ENCODE results near the gene AMPD2. TPM values are rescaled to one million over a fixed set of nuclear protein-coding genes. Genes with fewer than 3 reads are reported as not detected.
"Not testable (repeated sequence)": the region's sequence is repeated elsewhere in the genome, so short reads cannot be mapped to it uniquely, and the experiment has no call there.

AMPD2 gene
- total RNA-seq, 2 donors from 2014 or later: 169 to 202 TPM

DNA sequence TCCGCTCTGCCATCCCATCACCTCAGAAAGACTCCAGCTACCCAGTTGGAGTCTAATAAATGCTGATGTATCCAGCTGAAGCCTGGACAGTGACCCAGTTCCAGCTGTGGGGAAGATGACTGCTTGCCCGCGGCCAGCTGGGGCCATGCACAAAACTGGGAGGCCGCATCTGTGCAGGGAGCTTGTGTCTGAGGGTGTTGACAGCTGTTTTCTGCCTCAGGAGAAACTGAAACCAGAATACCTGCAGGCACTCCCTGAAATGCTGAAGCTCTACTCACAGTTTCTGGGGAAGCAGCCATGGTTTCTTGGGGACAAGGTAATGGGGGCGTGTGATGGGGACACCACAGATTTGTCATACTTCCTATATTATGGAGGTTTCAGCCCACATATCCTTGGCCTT, 51.4 kb downstream of the AMPD2 start:
- Histone ChIP-seq H3K27ac (no peak overlapping the region), H3K27me3 (replicated peaks; ENCODE audit: insufficient read depth) (no peaks in the 10 kb centered on the region), H3K4me1 (ENCODE audit: control insufficient read depth in 1 of 2, low read depth in 2 of 2) (peaks cover 6 to 11% of the 10 kb centered on the region in 2 donors), H3K4me3 (no peak overlapping the region), H3K36me3 (peaks cover 5% of the 10 kb centered on the region), H3K9me3 (no peaks in the 10 kb centered on the region)
- ATAC-seq (ENCODE audit: insufficient number of reproducible peaks, low FRiP score, low read depth) (no peak), DNase-seq (ENCODE audit: low spot score) (no peak)
- TF ChIP-seq, protein P1, sequence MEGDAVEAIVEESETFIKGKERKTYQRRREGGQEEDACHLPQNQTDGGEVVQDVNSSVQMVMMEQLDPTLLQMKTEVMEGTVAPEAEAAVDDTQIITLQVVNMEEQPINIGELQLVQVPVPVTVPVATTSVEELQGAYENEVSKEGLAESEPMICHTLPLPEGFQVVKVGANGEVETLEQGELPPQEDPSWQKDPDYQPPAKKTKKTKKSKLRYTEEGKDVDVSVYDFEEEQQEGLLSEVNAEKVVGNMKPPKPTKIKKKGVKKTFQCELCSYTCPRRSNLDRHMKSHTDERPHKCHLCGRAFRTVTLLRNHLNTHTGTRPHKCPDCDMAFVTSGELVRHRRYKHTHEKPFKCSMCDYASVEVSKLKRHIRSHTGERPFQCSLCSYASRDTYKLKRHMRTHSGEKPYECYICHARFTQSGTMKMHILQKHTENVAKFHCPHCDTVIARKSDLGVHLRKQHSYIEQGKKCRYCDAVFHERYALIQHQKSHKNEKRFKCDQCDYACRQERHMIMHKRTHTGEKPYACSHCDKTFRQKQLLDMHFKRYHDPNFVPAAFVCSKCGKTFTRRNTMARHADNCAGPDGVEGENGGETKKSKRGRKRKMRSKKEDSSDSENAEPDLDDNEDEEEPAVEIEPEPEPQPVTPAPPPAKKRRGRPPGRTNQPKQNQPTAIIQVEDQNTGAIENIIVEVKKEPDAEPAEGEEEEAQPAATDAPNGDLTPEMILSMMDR (IDR thresholded peaks at IDR 0.05): no peak

DNA sequence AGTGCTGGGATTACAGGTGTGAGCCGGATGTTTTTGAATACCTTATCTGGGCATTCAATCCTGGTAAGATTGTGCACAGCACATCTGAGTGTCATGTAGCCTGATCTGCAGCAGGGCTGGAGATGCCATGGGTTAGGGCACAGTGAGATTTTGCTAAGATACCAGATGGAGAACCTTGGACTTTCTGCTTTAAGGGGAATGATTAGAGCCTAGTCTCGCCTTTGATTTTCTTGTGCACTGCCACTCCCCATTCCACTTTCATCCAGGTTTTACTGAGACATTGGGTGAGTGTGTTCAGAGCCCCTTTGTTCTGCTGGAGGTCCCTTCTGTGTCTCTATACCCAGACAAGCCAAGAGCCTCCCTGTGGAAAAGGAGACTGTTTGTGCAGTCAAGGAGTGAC, 54.2 kb downstream of the AMPD2 start:
- not testable (repeated sequence) for DNase-seq (ENCODE audit: low spot score); H3K9me3 ChIP-seq; H3K4me3 ChIP-seq; H3K36me3 ChIP-seq; H3K27me3 ChIP-seq (replicated peaks; ENCODE audit: insufficient read depth); H3K27ac ChIP-seq; ATAC-seq (ENCODE audit: insufficient number of reproducible peaks, low FRiP score, low read depth); H3K4me1 ChIP-seq (ENCODE audit: control insufficient read depth in 1 of 2, low read depth in 2 of 2)

DNA sequence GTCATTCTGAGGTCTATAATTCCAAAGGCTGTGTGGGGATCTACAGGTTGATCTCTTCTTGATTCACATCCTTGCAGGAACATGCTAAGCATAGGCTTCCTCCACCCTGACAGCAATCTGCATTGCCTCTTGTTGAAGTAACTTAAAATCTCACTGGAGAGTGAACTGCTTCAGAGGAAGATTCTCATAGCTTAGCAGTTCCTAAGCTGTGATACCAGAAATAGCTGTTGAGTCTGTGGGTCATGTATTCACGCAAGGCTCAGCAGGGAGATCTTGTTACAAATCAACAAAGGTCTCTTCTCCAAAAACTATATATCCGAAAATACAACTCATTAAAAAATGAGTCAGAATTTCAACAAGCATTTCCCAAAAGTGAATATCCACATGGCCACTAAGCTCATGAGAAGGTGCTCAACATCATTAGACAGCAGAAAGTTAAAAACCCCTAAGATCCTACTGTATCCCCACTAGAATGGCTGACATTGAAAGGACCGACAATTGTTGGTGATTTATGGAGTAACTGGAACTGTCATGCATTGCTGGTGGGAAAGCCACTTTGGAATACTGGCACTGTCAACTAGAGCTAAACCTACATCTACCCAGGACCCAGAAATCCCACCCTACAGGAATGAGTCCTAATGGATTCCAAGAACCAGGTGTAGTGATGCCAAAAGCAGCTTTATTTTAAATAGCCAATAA, 57.2 kb downstream of the AMPD2 start:
- H3K4me3 ChIP-seq; DNase-seq (ENCODE audit: low spot score); H3K27me3 ChIP-seq (replicated peaks; ENCODE audit: insufficient read depth); H3K27ac ChIP-seq; H3K9me3 ChIP-seq; ATAC-seq (ENCODE audit: insufficient number of reproducible peaks, low FRiP score, low read depth); H3K4me1 ChIP-seq (ENCODE audit: control insufficient read depth in 1 of 2, low read depth in 2 of 2); H3K36me3 ChIP-seq: not testable (repeated sequence)

DNA sequence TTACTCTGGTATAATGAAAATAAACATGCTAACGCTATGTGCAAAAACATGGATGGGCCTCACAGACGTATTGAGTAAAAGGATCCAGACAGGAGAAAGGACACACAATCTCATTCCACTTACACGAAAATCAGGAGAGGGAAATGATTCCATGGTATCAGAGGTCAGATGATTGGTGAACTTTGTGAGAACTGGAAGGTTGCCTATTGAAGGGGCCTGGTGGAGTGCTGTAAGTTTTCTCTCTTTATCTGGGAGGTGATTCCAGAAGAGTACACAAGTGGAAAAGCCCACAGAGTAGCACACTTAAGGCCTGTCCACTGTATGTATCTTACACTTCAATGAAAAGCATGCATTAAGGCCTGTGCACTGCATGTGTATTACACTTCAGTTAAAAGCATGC, 57.8 kb downstream of the AMPD2 start:
- no peaks in the 10 kb centered on the region for H3K27me3 ChIP-seq (replicated peaks; ENCODE audit: insufficient read depth)

DNA sequence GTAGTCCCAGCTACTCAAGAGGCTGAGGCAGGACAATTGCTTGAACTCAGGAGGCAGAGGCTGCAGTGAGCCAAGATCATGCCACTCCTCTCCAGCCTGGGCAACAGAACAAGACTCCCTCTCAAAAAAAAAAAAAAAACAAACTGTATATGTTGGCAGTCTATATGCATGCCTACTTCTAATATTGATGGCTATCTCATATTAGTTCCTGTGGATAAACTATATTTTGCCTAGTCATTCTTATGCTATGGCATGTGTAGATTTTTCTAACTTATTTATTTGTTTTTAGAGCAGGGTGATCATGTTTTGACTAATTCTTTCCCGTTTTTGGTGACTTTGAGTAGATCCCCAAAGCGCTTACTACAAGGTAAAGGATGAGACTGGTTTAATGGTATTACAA, 59.0 kb downstream of the AMPD2 start:
- DNase-seq (ENCODE audit: low spot score); H3K4me1 ChIP-seq (ENCODE audit: control insufficient read depth in 1 of 2, low read depth in 2 of 2); H3K27me3 ChIP-seq (replicated peaks; ENCODE audit: insufficient read depth); ATAC-seq (ENCODE audit: insufficient number of reproducible peaks, low FRiP score, low read depth); H3K36me3 ChIP-seq; H3K4me3 ChIP-seq; H3K9me3 ChIP-seq; H3K27ac ChIP-seq: not testable (repeated sequence)

More for the DNA sequence above, 57.8 kb downstream of the AMPD2 start:
- no peaks in the 10 kb centered on the region for H3K9me3 ChIP-seq
- DNase-seq (ENCODE audit: low spot score): no peak
- no peak for ATAC-seq (ENCODE audit: insufficient number of reproducible peaks, low FRiP score, low read depth)
- TF ChIP-seq, protein P1 (IDR thresholded peaks at IDR 0.05): no peak
- no peak overlapping the region for H3K27ac ChIP-seq
- no peak overlapping the region for H3K4me3 ChIP-seq
- H3K4me1 ChIP-seq (ENCODE audit: control insufficient read depth in 1 of 2, low read depth in 2 of 2): no peaks in the 10 kb centered on the region
- no peaks in the 10 kb centered on the region for H3K36me3 ChIP-seq

Other genes with a start within 250 kb of the AMPD2 start
- 100 to 1,000 TPM; 225 to 231 TPM for gene SORT1, start 221.9 kb upstream of the AMPD2 start, total RNA-seq
- 10 to 100 TPM; 17.3 to 20.1 TPM for gene PSMA5, start 193.4 kb upstream of the AMPD2 start, total RNA-seq
- 1 to 10 TPM; 4.2 to 6.1 TPM for gene SYPL2, start 153.3 kb upstream of the AMPD2 start, total RNA-seq
- gene ATXN7L2, start 135.9 kb upstream of the AMPD2 start, total RNA-seq: 1 to 10 TPM; 3.1 to 7.7 TPM
- gene CYB561D1, start 125.7 kb upstream of the AMPD2 start, total RNA-seq: 10 to 100 TPM in 1 of 2 donors, 1 to 10 TPM in 1; 9.5 to 16.5 TPM
- 10 to 100 TPM in 1 of 2 donors, 1 to 10 TPM in 1; 7.8 to 16.0 TPM for gene AMIGO1, start 110.1 kb upstream of the AMPD2 start, total RNA-seq
- gene GPR61, start 80.0 kb upstream of the AMPD2 start, total RNA-seq: not detected
- 1 to 10 TPM; 5.4 to 9.3 TPM for gene GNAI3, start 71.2 kb upstream of the AMPD2 start, total RNA-seq
- gene GNAT2, start 221 bp upstream of the AMPD2 start, total RNA-seq: not detected
- 10 to 100 TPM; 15.7 to 28.4 TPM for gene GSTM4, start 36.3 kb downstream of the AMPD2 start, total RNA-seq
- 10 to 100 TPM; 49.0 to 72.4 TPM for gene GSTM2, start 48.2 kb downstream of the AMPD2 start, total RNA-seq
- gene GSTM1, start 68.0 kb downstream of the AMPD2 start, total RNA-seq: not detected
- gene GSTM5, start 92.4 kb downstream of the AMPD2 start, total RNA-seq: 1 to 10 TPM; 2.0 to 6.9 TPM
- 10 to 100 TPM; 33.1 to 68.6 TPM for gene GSTM3, start 121.2 kb downstream of the AMPD2 start, total RNA-seq
- 1 to 10 TPM in 1 of 2 donors, not detected in 1; 1.1 TPM for gene EPS8L3, start 144.1 kb downstream of the AMPD2 start, total RNA-seq

Data from thoracic aorta (tissue), 2 donors.